Mucosa of stomach (tissue), 1 donor: Measurements from ENCODE around the gene PIK3R5.

Experiments used
- H3K27me3 ChIP-seq: one replicate; pipeline ENCODE4 v1.7.0; 2013; ENCODE audit warnings: mild to moderate bottlenecking, low read length; ENCODE audit not compliant: control insufficient read depth, insufficient read depth
- H3K36me3 ChIP-seq: one replicate; pipeline ENCODE4 v1.7.0; 2013; ENCODE audit warnings: low read length; ENCODE audit not compliant: control insufficient read depth, insufficient read depth
- H3K4me1 ChIP-seq: one replicate; pipeline ENCODE4 v1.7.0; 2013; ENCODE audit warnings: mild to moderate bottlenecking, low read length; ENCODE audit not compliant: control insufficient read depth, insufficient read depth
- H3K4me3 ChIP-seq: one replicate; pipeline ENCODE4 v1.7.0; 2013; ENCODE audit warnings: low read length
- H3K9ac ChIP-seq: one replicate; pipeline ENCODE4 v1.7.0; 2013; ENCODE audit warnings: mild to moderate bottlenecking, low read length, moderate library complexity
- H3K9me3 ChIP-seq: one replicate; pipeline ENCODE4 v1.7.0; 2013; ENCODE audit warnings: mild to moderate bottlenecking, low read length, moderate library complexity; ENCODE audit not compliant: control insufficient read depth
- donor health status: Pancreatic carcinoma.

Gene PIK3R5

DNA sequence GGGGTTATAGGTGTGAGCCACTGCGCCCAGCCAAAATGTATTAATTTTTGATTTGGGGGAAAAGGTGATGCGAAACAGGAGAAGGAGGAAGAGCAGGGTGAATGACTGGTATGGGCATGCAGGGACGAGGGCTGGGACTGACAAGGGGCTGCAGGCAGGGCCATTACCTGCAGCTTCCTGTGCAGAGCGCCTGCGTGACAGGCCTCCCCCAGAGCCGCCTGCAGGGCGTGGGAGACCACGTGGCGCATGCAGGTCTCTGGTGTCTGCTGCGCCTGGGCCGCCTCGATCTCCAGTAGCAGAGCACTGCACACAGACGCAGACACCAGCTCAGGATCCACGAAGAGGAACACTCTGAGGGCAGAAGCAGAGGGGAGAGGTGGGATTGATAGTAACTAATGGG lies 130.4 kb downstream of the PIK3R5 start:
- Histone ChIP-seq H3K4me1 (no peaks in the 10 kb centered on the region), H3K9ac (no peak overlapping the region), H3K27me3 (peaks cover 4% of the 10 kb centered on the region), H3K9me3 (no peaks in the 10 kb centered on the region), H3K4me3 (no peak overlapping the region), H3K36me3 (no peaks in the 10 kb centered on the region)

DNA sequence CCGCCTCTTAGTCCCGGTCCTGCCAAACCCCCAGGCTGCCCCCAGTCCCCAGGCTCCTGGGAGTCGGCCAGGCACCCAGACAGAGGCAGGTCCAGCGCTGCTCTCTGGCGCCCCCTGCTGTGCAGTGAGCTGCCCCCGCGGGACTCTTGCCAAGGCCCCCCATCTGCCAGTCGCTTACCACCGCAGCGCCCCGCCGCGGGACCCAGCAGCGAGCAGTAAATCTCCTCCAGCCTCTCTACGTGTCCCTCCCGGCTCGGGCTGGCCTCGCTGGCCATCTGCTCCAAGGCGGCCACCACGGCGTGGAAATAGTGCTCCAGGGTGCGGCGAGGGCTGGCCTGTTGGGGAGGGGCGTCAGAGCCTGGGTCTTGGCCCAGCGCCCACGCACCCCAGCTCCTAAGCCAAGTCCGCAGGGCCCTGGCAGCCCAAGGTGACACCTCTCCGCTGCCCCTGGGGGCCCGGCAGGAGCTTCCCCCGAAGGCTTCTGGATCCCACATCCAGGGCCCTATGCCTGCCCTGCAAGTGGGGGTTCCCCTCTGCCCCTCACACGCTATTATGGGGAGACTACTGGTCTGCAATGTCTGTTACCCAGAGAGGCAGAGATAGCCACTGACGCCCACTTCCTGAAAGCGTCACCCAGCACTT lies 132.7 kb downstream of the PIK3R5 start:
- Histone ChIP-seq H3K27me3 (peaks cover 4% of the 10 kb centered on the region), H3K4me3 (no peak overlapping the region), H3K9ac (no peak overlapping the region), H3K36me3 (no peaks in the 10 kb centered on the region), H3K4me1 (no peaks in the 10 kb centered on the region), H3K9me3 (no peaks in the 10 kb centered on the region)

DNA sequence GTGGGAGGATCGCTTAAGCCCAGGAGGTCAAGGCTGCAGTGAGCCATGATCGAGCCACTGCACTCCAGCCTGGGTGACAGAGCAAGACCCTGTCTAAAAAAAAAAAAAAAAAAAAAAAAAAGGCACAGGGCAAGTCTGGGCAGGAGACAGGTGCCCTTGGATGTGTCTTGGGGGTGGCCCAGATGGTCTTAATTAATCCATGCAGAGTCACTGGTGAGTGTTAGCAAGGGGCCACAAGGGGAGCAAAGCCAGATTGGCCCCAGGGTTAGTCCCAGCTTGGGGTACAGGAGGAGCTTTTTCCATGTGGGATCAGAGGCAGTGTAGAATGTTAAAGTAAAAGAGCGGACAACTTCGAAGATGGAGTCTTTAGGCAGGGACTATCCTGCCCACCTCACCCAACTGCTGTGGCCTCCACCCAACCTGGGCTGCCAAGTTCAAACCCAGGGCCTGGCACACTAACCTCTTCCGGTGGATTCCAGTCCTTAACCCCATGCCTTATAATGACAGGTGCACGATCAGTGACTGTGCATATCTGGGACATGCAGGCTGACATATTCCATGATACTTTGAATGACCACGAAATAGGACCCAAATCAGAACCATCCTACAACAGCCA lies 134.2 kb downstream of the PIK3R5 start:
- H3K4me1 ChIP-seq = no peaks in the 10 kb centered on the region
- no peak overlapping the region for H3K9ac ChIP-seq
- no peaks in the 10 kb centered on the region for H3K9me3 ChIP-seq
- no peak overlapping the region for H3K4me3 ChIP-seq
- no peaks in the 10 kb centered on the region for H3K27me3 ChIP-seq
- H3K36me3 ChIP-seq = no peaks in the 10 kb centered on the region

DNA sequence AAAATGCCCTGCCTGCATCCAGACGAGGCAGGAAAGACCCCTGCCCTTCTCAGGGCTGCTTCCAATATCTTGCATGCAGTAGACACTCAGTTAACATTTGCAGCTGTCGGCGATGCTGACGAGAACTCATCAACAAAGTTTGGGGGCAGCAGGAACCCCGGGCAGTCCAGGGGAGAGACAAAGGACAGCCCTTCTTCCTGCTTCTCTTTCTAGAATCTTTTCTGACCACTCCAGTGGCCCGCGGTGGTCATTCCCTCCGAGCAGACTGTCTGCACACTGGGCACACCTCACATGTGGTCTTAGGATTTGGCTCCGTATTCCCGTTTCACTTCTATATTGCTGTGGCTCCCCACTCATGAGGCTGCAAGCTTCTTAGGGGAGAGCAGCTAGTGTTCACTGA lies 135.4 kb downstream of the PIK3R5 start:
- Histone ChIP-seq H3K4me1 (no peaks in the 10 kb centered on the region), H3K27me3 (no peaks in the 10 kb centered on the region), H3K36me3 (no peaks in the 10 kb centered on the region)

DNA sequence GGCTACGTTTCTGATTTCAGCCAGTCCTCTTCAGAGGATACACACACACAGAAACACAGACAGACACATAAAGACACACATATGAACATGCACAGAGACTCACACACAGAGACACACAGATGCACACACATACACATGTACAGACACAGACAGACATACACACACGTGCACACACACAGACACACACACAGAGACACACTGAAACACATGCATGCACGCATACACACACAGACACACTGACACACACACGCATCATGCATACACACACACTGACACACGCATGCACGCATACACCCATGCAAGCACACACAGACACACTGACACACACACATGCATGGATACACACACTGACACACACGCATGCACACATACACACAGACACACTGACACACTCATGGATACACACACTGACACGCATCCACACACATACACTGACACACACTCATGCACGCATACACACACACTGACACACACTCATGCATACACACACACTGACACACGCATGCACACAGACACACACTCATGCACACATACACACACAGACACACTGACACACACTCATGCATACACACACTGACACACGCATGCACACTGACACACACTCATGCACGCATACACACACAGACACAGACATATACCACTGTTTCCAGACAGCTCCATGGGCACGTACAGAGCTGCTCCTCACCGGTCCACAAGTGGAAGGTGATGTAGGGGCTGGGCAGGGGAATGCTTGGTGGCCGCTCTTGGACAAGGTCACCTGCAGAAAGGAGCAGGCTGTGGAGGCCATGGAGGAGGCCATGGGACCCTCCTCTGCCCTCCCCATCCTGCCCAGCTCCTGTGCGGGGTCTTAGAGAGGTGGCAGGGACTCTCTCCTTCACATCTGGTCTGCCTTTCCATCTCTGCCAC lies 136.2 kb downstream of the PIK3R5 start:
- Histone ChIP-seq H3K27me3 (no peaks in the 10 kb centered on the region), H3K9ac (no peak overlapping the region), H3K4me3 (no peak overlapping the region), H3K9me3 (no peaks in the 10 kb centered on the region), H3K4me1 (no peaks in the 10 kb centered on the region), H3K36me3 (no peaks in the 10 kb centered on the region)

More for the DNA sequence above, 135.4 kb downstream of the PIK3R5 start:
- Histone ChIP-seq H3K9me3 (no peaks in the 10 kb centered on the region), H3K4me3 (no peak overlapping the region), H3K9ac (no peak overlapping the region)
